ENCODE measurements around the gene SFTA2.

DNA sequence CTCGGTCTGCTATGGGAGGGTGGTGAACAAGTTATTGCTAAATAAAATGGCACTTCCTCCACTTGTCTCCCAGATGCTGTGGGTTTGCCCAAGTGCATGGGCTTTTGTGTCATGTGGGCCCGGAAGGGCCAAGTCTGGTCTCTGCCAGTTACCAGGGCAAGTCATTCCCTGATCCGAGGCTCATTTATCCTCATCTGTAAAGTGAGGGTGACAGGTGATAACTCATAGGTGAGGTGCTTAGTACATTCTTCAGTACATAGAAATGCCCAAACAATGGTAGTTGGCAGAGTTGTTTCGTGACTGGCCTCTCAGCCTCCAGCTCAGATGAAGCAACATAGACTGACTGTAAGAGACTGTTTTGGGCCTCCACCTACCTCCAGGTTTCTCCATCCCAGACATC, 6.8 kb upstream of the SFTA2 start:
- TF ChIP-seq CTCF (IDR thresholded peaks at IDR 0.05) = no peak
- no peak for TF ChIP-seq POLR2A (IDR thresholded peaks at IDR 0.05; ENCODE audit: low read length)
- no peak for TF ChIP-seq EP300 (IDR thresholded peaks at IDR 0.05)
- TF ChIP-seq CHD2 (IDR thresholded peaks at IDR 0.05; ENCODE audit: low read length, partially characterized antibody) = no peak
- no peak for TF ChIP-seq NPAS2 (CRISPR knock-in tag; IDR thresholded peaks at IDR 0.05; ENCODE audit: borderline replicate concordance)
- no peak for TF ChIP-seq HOXA7 (CRISPR knock-in tag; IDR thresholded peaks at IDR 0.05)
- TF ChIP-seq, protein P1, sequence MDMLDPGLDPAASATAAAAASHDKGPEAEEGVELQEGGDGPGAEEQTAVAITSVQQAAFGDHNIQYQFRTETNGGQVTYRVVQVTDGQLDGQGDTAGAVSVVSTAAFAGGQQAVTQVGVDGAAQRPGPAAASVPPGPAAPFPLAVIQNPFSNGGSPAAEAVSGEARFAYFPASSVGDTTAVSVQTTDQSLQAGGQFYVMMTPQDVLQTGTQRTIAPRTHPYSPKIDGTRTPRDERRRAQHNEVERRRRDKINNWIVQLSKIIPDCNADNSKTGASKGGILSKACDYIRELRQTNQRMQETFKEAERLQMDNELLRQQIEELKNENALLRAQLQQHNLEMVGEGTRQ (IDR thresholded peaks at IDR 0.05) = no peak
- TF ChIP-seq, protein P2, sequence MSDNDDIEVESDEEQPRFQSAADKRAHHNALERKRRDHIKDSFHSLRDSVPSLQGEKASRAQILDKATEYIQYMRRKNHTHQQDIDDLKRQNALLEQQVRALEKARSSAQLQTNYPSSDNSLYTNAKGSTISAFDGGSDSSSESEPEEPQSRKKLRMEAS (IDR thresholded peaks at IDR 0.05) = no peak
- TF ChIP-seq RAD21 (conservative IDR thresholded peaks at IDR 0.05 in 1 of 2, IDR thresholded peaks at IDR 0.05 in 1 of 2) = no peak
- no peak for TF ChIP-seq NFE2L2 (conservative IDR thresholded peaks at IDR 0.05; ENCODE audit: low read length)

All from A549 (cell line).